ENCODE results near the gene ZNF550. TPM values are rescaled to one million over a fixed set of nuclear protein-coding genes. Genes with fewer than 3 reads are reported as not detected.

ZNF550 gene
- total RNA-seq = 3.6 and 4.9 TPM in 2 replicates

GRCh38 chr19:57559404-57560025, at the start of gene ZNF550:
TSS of gene ZNF550 (minus strand) at chr19:57559863. CDS start at chr19:57559682, 181 bp downstream.

DNA sequence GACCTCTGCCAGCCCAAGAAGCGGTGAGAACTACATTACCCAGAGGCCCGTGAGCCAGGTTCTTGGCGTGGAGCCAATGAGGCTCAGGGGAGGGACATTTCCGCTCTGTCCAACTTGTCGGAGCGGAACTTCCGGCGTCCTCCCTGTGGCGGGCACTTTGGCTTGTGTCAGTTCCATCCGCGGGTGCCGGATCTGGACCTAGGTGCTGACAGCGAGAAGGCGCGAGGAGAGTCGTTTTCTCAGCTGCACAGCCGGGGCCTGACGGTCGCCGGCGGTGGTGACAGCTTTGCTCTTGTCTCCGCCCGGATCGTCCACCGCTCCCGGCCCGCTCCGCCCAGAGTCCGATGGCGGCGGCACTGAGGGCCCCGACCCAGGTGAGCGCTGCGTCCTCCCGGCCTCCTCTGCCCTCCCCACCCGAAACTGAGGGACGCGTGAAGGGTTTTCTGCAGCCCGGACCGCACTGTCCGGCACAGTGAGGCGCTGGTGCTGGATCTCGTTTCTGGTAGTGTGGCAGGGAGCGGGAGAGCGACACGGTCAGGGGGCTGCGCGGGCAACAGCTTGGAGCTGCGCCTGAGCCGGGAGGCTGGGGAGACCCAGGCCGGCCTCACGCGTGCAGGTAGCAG, 40.2 kb upstream of the ZNF550 start, which contains the start of gene ZNF530:
Gene ZNF530 (plus strand): TSS at position 125 of the 623 bp plus-strand sequence. CDS start 4,461 bp downstream, outside the sequence.

GRCh38 chr19:57583521-57584416, 24.1 kb upstream of the ZNF550 start, which contains the start of gene ZIK1:
TSS of gene ZIK1 (plus strand) at chr19:57584145. CDS start at chr19:57584357, 212 bp downstream.

DNA sequence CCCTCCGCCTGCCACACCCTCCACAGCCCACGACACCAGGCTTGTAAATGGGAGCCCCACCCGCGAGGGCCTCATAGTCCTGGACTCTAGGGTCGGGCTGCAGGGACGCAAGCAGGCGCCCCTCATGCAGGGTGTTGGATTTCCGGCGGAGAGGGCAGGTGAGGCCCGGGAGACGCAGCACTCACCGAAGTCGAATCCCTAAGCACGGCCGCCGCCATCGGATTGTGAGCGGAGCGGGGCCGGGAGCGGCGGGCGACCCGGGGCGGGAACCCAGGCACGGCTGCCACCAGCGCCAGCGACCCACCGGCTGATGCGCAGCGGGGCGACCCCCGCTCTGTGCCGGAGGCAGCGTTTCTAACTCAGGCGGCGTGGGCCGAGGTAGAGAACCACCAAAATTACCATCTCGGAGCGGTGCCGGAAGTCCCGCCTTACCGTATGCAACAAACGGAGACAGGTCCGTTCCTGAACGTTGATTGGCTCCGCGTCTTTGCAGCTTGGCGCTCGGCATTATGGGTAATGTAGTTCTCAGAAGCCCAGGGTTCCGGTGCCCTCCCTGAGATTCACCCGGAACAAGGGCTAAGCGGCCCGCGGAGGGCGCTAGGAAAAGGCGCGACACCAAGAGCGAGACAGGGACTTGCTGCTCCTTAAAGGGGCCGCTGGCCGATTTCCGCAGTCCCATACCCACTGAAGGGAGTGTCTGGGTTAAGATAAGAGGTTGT, 19.0 kb upstream of the ZNF550 start, which contains the start of gene ZNF416:
Gene ZNF416 (minus strand): TSS at position 425 of the 719 bp plus-strand sequence. CDS start 207 bp downstream, at position 218.

DNA sequence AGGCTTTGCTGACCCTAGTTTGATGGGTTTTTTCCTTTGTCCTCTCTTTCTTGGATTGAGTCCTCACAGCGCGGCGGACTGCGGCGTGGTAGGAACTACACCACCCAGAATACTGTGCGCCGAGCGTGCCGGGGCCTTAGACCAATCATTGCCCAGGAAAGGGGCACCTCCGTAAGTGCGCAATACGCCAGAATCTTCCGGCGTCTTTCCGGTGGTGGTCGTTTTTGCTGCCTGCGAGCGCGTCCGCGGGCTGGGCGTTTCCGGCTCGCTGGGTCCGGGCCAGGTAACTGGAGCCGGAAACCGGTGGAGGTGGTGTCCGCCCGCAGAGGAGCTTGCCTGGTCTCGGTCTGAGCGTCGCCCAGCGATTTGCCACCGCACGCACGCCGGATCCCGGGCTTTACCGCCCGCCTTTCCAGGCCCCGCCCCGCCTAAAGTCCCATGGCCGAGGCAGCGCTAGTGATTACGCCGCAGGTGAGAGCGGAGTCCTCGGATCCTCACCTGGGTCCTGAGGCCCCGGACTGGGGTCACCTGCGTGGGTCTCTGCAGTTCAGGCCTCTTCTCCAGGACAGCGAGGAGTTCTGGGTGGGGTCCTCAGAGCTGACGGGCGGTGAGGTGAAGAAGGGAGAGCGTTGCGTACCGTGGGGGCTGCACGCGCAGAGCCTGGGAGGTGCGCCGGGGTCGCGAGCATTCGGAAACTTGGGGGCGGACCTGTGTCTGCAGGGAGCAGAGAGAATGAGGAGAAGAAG, 32.4 kb downstream of the ZNF550 start, which contains the start of gene ZNF549:
Gene ZNF549 (plus strand): TSS at position 221 of the 746 bp plus-strand sequence. CDS start 218 bp downstream, at position 439.

DNA sequence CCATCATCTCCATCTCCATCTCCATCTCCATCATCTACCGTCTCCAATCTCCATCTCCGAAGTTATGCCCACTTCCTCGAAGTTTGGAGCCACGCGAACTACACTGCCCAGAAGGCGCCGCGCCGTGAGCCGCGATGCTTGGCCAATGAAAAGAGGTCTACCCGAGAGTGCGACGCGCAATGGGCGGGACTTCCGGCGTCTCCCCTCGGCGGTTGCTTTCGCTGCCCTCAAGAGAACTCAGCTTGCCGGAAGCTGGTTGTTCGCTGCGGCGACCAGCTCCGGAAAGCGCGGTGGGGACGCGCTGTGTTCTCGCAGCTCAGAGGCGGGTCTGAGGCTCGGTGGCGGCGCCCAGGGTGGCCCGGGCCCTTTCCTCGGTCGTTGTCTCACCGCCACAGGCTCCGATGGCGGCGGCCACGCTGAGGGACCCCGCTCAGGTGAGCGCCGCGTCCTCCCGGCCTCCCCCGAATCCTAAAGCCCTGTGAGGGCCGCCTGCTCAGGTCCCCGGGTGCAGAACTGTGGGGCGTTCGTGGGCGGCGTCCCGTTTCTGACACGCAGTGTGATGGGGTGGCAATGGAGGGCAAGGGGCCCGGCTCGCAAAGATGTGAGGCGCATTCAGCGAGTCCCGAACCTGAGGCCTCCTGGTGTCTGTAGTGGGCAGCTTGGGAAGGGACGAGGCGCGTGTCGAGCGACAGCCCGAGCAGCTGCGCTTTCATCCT, 59.8 kb downstream of the ZNF550 start, which contains the start of gene ZNF773:
Gene ZNF773 (plus strand): TSS at position 259 of the 716 bp plus-strand sequence. CDS start 143 bp downstream, at position 402.

GRCh38 chr19:57487477-57488298, 72.0 kb downstream of the ZNF550 start, which contains the start of gene ZNF419:
TSS of gene ZNF419 (plus strand) at chr19:57487750. CDS start at chr19:57487951, 201 bp downstream.

Other genes with a start within 250 kb of the ZNF550 start
- 3.6 and 3.7 TPM in 2 replicates for gene ZNF543, start 239.4 kb downstream of the ZNF550 start, total RNA-seq
- gene ZNF304, start 208.6 kb downstream of the ZNF550 start, total RNA-seq = 4.9 TPM in 2 replicates
- gene TRAPPC2B, start 196.3 kb downstream of the ZNF550 start, total RNA-seq = 15.3 and 16.9 TPM in 2 replicates
- gene ZNF547, start 196.3 kb downstream of the ZNF550 start, total RNA-seq = 0.59 and 1.2 TPM in 2 replicates
- gene ZNF548, start 170.0 kb downstream of the ZNF550 start, total RNA-seq = 7.1 and 9.1 TPM in 2 replicates
- 3.4 and 4.7 TPM in 2 replicates for gene ZNF17, start 148.7 kb downstream of the ZNF550 start, total RNA-seq
- gene ZNF749, start 124.5 kb downstream of the ZNF550 start, total RNA-seq = 9.4 and 12.6 TPM in 2 replicates
- gene VN1R1, start 102.7 kb downstream of the ZNF550 start, total RNA-seq = 0.15 TPM in 1 of 2 replicates, not detected in the other
- gene ZNF772, start 82.3 kb downstream of the ZNF550 start, total RNA-seq = 8.2 TPM in 2 replicates
- 7.7 and 15.5 TPM in 2 replicates for gene ZNF419, start 72.1 kb downstream of the ZNF550 start, total RNA-seq
- gene ZNF773, start 59.9 kb downstream of the ZNF550 start, total RNA-seq = 11.6 and 12.4 TPM in 2 replicates
- gene ZNF549, start 32.5 kb downstream of the ZNF550 start, total RNA-seq = 2.5 and 3.9 TPM in 2 replicates
- 2.7 TPM in 2 replicates for gene ZNF416, start 19.0 kb upstream of the ZNF550 start, total RNA-seq
- gene ZIK1, start 24.3 kb upstream of the ZNF550 start, total RNA-seq = 4.2 and 4.7 TPM in 2 replicates
- 5.8 and 9.1 TPM in 2 replicates for gene ZNF530, start 40.0 kb upstream of the ZNF550 start, total RNA-seq
- 8.4 and 9.1 TPM in 2 replicates for gene ZNF134, start 54.4 kb upstream of the ZNF550 start, total RNA-seq
- gene ZNF211, start 73.3 kb upstream of the ZNF550 start, total RNA-seq = 3.4 and 3.9 TPM in 2 replicates
- not detected in 2 replicates for gene ZSCAN4, start 109.1 kb upstream of the ZNF550 start, total RNA-seq
- 4.0 and 6.8 TPM in 2 replicates for gene ZNF551, start 122.1 kb upstream of the ZNF550 start, total RNA-seq
- 1.0 and 1.3 TPM in 2 replicates for gene ZNF154, start 149.3 kb upstream of the ZNF550 start, total RNA-seq
- 3.4 and 4.5 TPM in 2 replicates for gene ZNF671, start 167.8 kb upstream of the ZNF550 start, total RNA-seq
- 4.8 and 5.7 TPM in 2 replicates for gene ZNF776, start 187.0 kb upstream of the ZNF550 start, total RNA-seq
- 4.9 and 5.9 TPM in 2 replicates for gene ZNF586, start 209.8 kb upstream of the ZNF550 start, total RNA-seq

All from bronchus fibroblast of lung (primary cell).